ENCODE data around the gene CRLF1. TPM values are rescaled to one million over a fixed set of nuclear protein-coding genes. Genes with fewer than 3 reads are reported as not detected.

CRLF1 gene
- polyA plus RNA-seq, 4 donors = 3.0 to 7.5 (median 4.1) TPM

GRCh38 chr19:18636969-18637629 is 30.5 kb upstream of the CRLF1 start, which contains the start of gene KLHL26:
KLHL26 (plus strand) TSS chr19:18637028; CDS start chr19:18637055, 27 bp downstream.
- no peak for DNase-seq (ENCODE audit: low read depth in 4 of 4, low spot score in 3 of 4)

DNA sequence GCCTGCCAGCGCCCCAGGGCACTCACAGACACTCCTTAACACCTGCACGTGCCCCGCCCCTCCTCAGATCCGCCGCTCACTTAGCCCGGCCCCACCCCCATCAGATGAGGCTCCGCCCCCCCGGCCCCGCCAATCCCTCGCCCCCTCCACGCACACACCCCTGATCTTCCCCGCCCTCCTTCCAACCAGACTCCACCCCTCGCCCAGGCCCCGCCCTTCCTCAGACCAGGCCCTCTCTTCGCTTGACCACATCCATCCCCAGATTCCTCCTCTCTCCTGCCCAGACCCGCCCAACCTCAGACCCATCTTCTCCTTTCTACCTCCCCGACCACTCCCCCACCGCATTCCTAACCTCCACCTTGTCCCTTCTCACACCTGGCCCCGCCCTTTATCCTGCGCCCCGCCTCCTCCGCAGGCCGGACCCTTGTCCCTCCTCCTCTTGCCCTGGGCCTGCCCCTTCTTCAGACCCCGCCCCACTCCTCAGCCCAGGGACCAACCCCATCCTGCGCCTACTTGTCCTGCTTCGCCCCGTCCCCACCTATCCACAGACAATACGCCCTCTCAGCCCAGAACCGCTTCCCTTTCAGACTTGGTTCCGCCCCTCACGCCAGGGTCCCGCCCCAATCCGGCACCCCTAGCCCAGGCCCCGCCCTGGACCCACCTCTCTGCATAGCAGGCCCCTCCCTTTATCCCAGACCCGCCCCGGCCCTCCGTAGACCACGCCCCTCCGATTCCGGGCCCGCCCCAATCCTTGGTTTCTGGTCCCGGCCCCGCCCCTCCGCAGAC is 29.8 kb upstream of the CRLF1 start:
- DNase-seq (ENCODE audit: low read depth in 4 of 4, low spot score in 3 of 4) = peak; percentile 74 to 87 (median 83)

DNA sequence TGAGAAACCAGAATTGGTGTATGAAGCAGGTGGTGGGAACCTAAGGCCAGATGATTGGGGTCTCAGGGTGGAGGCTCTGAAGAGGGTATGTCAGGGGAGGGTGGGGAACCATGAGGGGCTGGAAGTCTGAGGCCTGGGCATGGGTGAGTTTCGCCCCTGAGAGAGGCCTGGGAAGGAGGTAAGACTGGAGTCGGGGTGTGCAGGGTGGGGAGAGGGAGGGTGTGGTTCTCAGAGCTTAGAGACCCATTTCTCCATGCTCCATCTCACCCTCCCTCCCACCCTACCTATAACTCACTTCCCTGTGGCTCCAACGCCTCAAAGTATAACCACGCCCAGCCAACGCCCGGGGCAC is 29.2 kb upstream of the CRLF1 start:
- no peak for DNase-seq (ENCODE audit: low read depth in 4 of 4, low spot score in 3 of 4)

GRCh38 chr19:18634612-18635297 is 28.2 kb upstream of the CRLF1 start:
- DNase-seq (ENCODE audit: low read depth in 4 of 4, low spot score in 3 of 4) = no peak

DNA sequence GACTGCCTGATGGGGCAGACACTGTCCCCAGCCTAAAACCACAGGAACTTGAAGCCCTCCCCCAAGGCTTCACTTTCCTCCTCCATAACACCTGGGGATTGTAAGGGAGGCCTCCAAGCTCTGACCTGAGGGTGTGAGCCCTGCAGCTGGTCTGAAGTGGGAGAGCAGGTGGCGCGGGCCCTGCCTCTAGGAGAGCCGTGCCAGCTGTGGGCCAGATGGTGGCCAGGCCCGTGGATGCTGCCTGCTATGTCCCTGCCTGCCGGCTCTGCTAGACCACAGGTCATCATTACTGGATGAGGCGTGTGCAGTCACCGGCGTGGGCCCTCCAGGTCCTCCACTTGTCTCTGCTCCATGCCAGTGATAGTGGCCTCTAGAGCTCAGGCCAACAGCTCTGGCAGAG is 26.7 kb upstream of the CRLF1 start:
- no peak for DNase-seq (ENCODE audit: low read depth in 4 of 4, low spot score in 3 of 4)

GRCh38 chr19:18629166-18630088 is 22.8 kb upstream of the CRLF1 start:
- no peak for DNase-seq (ENCODE audit: low read depth in 4 of 4, low spot score in 3 of 4)

DNA sequence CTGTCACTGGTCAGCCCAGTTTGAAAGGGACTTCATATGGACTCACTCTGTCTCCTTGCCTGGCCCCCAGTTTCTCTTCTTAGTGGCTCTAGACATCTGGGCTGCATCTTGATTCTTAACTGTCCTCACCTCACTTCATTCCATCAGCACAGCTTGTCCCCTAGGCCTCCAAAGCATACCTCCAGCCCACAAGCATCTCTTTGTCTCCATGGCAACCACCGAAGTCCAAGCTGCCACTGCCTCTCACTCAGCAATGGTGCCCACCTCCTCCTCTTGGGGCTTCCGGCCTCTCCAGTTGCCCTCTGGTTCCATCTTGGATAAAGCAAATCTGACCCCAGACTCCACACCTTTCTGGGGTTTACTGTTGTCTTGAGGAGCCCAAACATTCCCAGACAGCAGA is 20.3 kb upstream of the CRLF1 start:
- DNase-seq (ENCODE audit: low read depth in 4 of 4, low spot score in 3 of 4) = no peak

- no peak for DNase-seq (ENCODE audit: low read depth in 4 of 4, low spot score in 3 of 4)
Observed at GRCh38 chr19:18620902-18621301, 14.3 kb upstream of the CRLF1 start.

- DNase-seq (ENCODE audit: low read depth in 4 of 4, low spot score in 3 of 4) = no peak
Observed at GRCh38 chr19:18620311-18620710, 13.7 kb upstream of the CRLF1 start.

DNA sequence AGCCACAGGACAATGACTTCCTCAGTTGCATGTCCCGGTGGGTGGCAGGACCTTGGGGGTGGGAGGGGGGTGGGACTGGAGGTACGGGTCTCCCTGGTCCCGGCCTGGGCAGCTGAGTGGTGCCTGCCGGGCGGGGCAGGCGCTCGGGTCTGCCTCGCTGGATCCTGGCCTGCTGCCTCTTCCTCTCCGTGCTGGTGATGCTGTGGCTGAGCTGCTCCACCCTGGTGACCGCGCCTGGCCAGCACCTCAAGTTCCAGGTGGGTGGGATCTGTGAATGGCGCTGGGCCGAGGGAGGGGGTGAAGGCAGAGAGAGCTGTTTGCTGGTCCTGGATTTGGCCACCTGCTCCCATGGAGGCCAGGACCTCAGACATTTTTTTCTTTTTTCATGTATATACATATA is 11.6 kb upstream of the CRLF1 start:
- no peak for DNase-seq (ENCODE audit: low read depth in 4 of 4, low spot score in 3 of 4)

GRCh38 chr19:18617562-18617961 is 11.0 kb upstream of the CRLF1 start:
- no peak for DNase-seq (ENCODE audit: low read depth in 4 of 4, low spot score in 3 of 4)

GRCh38 chr19:18616023-18616422 is 9.4 kb upstream of the CRLF1 start:
- no peak for DNase-seq (ENCODE audit: low read depth in 4 of 4, low spot score in 3 of 4)

DNA sequence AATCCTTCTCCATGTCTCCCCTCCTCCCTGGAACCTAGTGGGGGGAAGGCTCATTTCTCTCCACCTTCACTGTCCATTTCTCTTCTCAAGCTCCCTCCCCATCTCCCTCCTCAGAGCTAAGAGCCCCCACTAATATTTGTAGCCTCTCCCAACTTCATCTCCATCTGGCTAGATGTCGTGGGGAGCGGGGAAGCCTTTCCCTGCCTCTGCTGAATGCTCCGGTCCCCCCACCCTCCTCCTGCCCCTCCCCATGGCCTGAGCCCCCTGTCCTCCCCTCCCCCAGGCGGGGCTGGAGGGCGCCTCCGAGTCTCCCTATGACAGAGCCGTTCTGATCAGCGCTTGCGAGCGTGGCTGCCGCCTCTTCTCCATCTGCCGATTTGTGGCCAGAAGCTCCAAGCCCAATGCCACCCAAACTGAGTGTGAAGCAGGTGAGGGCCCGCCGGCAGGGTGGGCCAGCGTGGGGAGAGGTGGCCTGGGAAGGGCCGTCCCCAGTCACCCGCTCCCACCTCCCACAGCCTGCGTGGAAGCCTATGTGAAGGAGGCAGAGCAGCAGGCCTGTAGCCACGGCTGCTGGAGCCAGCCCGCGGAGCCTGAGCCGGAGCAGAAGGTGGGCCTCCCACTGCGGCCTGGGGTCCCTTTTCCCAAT is 7.1 kb upstream of the CRLF1 start:
- DNase-seq (ENCODE audit: low read depth in 4 of 4, low spot score in 3 of 4) = no peak

- DNase-seq (ENCODE audit: low read depth in 4 of 4, low spot score in 3 of 4) = no peak
Observed at GRCh38 chr19:18612772-18613588, 6.4 kb upstream of the CRLF1 start, which contains the start of gene TMEM59L. TMEM59L (plus strand) TSS chr19:18612870; CDS start chr19:18612959, 89 bp downstream.

GRCh38 chr19:18612051-18612771 is 5.6 kb upstream of the CRLF1 start:
- no peak for DNase-seq (ENCODE audit: low read depth in 4 of 4, low spot score in 3 of 4)

DNA sequence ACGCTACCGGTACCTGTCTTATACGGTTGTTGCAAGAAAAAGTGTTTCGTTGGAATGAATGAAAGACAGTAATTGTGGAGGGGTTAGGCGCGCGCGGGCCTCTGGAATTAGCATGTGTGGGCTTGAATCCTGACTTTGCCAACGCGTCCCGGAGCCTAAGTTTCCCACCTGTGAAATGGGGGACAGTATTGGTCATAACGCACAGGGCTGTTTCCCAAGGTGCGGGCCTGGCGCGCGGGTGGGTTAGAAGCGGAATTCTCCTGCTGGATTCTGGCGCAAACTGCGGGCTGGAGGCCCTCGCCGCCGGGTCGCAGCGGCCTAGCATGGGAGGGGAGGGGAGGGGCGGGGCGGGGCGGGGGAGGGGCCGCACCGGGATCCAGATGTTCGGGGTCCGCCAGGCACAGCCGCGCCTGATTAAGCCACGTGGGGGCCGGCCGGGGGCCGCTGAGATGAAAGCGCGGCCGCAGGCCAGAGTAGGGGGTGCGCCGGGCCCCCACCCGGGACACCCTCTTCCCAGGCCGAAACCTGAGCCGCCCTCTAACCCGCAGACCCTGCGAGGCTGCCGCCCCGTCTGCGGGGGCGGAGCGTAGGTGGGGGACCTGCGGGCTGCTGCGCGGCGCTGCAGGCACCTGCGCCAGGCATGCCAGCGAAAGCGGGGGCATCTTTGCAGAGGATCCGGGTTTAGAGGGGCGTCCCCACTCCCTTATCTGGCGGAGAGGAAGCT is 4.9 kb upstream of the CRLF1 start:
- no peak for DNase-seq (ENCODE audit: low read depth in 4 of 4, low spot score in 3 of 4)

GRCh38 chr19:18610556-18611326 is 4.1 kb upstream of the CRLF1 start:
- no peak for DNase-seq (ENCODE audit: low read depth in 4 of 4, low spot score in 3 of 4)
